Measurements from ENCODE around the gene CLCN1.

Gene CLCN1

GRCh38 chr7:143284591-143285469 is 31.1 kb upstream of the CLCN1 start, which contains the start of gene TMEM139:
TMEM139 (plus strand) TSS chr7:143284958; CDS start chr7:143285958, 1,000 bp downstream.
- no peak for ATAC-seq (ENCODE audit: insufficient read depth, low read depth)
- Histone ChIP-seq H3K79me2 (ENCODE audit: insufficient read depth, low read length) (peaks cover 23% of the 10 kb centered on the region), H3K27me3 (ENCODE audit: insufficient read depth, low read length, poor library complexity) (no peaks in the 10 kb centered on the region), H3K4me3 (ENCODE audit: low read depth in 1 of 2, low read length in 2 of 2) (no peak within 1 kb of the TSS), H3K27ac (ENCODE audit: low read length) (no peak within 1 kb of the TSS), H2AFZ (ENCODE audit: low read depth, low read length) (no peak within 1 kb of the TSS), H4K20me1 (ENCODE audit: insufficient read depth, low read length) (peaks cover 6% of the 10 kb centered on the region), H3K36me3 (ENCODE audit: insufficient read depth, low read length) (peaks cover 6% of the 10 kb centered on the region), H3K9me3 (ENCODE audit: insufficient read depth, low read length, severe bottlenecking) (no peaks in the 10 kb centered on the region), H3K9ac (ENCODE audit: low read depth, low read length) (no peak within 1 kb of the TSS), H3K4me1 (ENCODE audit: insufficient read depth, low read length) (peaks cover 26% of the 10 kb centered on the region), H3K4me2 (ENCODE audit: insufficient read depth, low read length) (no peak within 1 kb of the TSS)
- TF ChIP-seq EZH2 (IDR thresholded peaks at IDR 0.05; ENCODE audit: borderline replicate concordance, low read depth, low read length, severe bottlenecking) (no peak), CTCF (IDR thresholded peaks at IDR 0.05; ENCODE audit: borderline replicate concordance, extremely low read depth, low read length, poor library complexity, severe bottlenecking) (no peak)
- DNase-seq, result no peak

GRCh38 chr7:143285470-143285778 is 30.5 kb upstream of the CLCN1 start:
- Histone ChIP-seq H4K20me1 (ENCODE audit: insufficient read depth, low read length) (peaks cover 10% of the 10 kb centered on the region), H3K9me3 (ENCODE audit: insufficient read depth, low read length, severe bottlenecking) (no peaks in the 10 kb centered on the region), H3K36me3 (ENCODE audit: insufficient read depth, low read length) (peaks cover 12% of the 10 kb centered on the region), H3K9ac (ENCODE audit: low read depth, low read length) (no peak overlapping the region), H3K4me1 (ENCODE audit: insufficient read depth, low read length) (peaks cover 32% of the 10 kb centered on the region), H3K27me3 (ENCODE audit: insufficient read depth, low read length, poor library complexity) (no peaks in the 10 kb centered on the region), H3K27ac (ENCODE audit: low read length) (no peak overlapping the region), H3K79me2 (ENCODE audit: insufficient read depth, low read length) (peaks cover 29% of the 10 kb centered on the region), H3K4me3 (ENCODE audit: low read depth in 1 of 2, low read length in 2 of 2) (no peak overlapping the region), H2AFZ (ENCODE audit: low read depth, low read length) (no peak overlapping the region), H3K4me2 (ENCODE audit: insufficient read depth, low read length) (no peak overlapping the region)
- DNase-seq (no peak), ATAC-seq (ENCODE audit: insufficient read depth, low read depth) (no peak)
- TF ChIP-seq CTCF (IDR thresholded peaks at IDR 0.05; ENCODE audit: borderline replicate concordance, extremely low read depth, low read length, poor library complexity, severe bottlenecking) (no peak), EZH2 (IDR thresholded peaks at IDR 0.05; ENCODE audit: borderline replicate concordance, low read depth, low read length, severe bottlenecking) (no peak)

GRCh38 chr7:143285806-143286521 is 29.9 kb upstream of the CLCN1 start:
- Histone ChIP-seq H3K4me2 (ENCODE audit: insufficient read depth, low read length) (no peak overlapping the region), H3K4me1 (ENCODE audit: insufficient read depth, low read length) (peaks cover 37% of the 10 kb centered on the region), H3K9ac (ENCODE audit: low read depth, low read length) (no peak overlapping the region), H3K9me3 (ENCODE audit: insufficient read depth, low read length, severe bottlenecking) (no peaks in the 10 kb centered on the region), H3K27ac (ENCODE audit: low read length) (no peak overlapping the region), H3K27me3 (ENCODE audit: insufficient read depth, low read length, poor library complexity) (no peaks in the 10 kb centered on the region), H4K20me1 (ENCODE audit: insufficient read depth, low read length) (peaks cover 15% of the 10 kb centered on the region), H3K36me3 (ENCODE audit: insufficient read depth, low read length) (peaks cover 17% of the 10 kb centered on the region), H3K79me2 (ENCODE audit: insufficient read depth, low read length) (peaks cover 34% of the 10 kb centered on the region), H2AFZ (ENCODE audit: low read depth, low read length) (no peak overlapping the region), H3K4me3 (ENCODE audit: low read depth in 1 of 2, low read length in 2 of 2) (no peak overlapping the region)
- no peak for DNase-seq
- no peak for ATAC-seq (ENCODE audit: insufficient read depth, low read depth)
- TF ChIP-seq EZH2 (IDR thresholded peaks at IDR 0.05; ENCODE audit: borderline replicate concordance, low read depth, low read length, severe bottlenecking) (no peak), CTCF (IDR thresholded peaks at IDR 0.05; ENCODE audit: borderline replicate concordance, extremely low read depth, low read length, poor library complexity, severe bottlenecking) (no peak)
